HG03097 (cell line): ENCODE results near the gene P4HA3.

Experiments
- ATAC-seq: cut with Tn5 transposase; IDR thresholded peaks from one replicate; pipeline ENCODE4 v1.9.1; 2021; ENCODE audit not compliant: unreplicated experiment, low FRiP score

P4HA3 gene

DNA sequence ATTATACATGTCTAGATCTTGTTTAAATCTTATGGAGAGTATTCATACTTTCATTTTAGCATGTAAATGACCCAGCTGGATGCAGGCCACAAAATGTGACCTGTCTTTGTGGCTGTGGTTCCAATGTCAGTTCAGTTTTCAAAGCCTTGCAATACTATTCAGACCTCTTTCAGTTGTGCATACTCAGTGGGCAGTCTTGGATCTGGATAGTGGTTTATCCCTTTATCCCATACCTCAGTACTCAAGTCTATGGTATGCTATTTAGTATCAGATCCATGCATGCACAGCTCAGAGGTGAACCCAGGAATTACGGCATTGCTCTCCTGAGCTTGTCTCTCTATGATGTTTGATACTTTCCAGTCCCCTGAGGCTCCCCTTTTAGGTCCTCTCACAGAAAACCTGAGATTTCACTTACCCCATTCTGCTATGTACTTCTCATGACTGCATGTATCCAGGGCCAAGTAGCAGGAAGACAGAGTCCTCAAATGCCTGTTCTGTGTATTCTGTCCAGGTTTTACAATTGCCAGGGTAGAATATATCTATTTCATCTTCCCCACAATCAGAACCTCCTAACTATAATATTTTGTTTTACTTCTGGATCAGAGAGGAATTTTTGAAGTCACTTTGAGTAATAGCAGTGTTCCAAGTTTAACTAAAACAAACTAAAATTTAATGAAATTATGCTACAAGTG lies 6.9 kb upstream of the P4HA3 start:
- ATAC-seq, result no peak

- no peak for ATAC-seq
These were observed 5.5 kb upstream of the P4HA3 start for GRCh38 chr11:74316772-74317505.

DNA sequence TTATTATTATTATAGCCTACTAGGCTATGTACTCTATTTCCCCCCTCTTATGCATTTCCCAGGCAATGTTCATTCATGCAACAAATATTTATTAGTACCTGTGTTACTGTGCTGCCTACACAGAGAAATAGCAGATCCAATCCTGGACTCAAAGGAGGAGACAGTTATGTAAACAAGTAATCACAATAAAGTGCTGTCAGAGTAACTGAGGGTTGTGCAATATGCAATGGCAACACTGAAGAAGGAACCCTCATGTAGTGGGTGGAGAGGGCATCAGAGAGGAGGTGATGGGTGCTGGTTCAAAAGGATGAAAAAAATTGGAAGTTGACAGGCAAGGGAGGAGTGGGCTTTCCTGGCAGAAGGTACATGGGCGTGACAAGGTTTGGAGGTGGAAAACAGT lies 886 bp upstream of the P4HA3 start:
- no peak for ATAC-seq

DNA sequence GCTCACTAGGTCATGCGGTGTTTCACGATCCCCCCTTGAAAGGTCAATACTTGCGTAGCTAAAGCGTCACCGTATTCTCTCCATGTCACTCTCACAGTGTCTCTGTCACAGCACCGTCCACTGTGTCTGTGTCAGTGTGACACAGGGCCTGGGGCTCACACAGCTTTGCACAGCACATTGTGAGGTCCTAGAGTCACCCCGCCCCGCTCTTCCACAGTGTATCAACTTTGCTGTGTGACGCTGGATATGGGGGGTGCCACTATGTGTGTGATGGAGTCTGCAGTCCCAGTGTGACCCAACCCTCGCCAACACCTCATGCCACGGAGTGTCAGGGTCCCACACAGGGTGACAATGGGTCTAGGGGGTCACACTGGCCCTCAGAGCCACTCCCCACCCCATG lies 583 bp downstream of the P4HA3 start:
- ATAC-seq, result no peak

DNA sequence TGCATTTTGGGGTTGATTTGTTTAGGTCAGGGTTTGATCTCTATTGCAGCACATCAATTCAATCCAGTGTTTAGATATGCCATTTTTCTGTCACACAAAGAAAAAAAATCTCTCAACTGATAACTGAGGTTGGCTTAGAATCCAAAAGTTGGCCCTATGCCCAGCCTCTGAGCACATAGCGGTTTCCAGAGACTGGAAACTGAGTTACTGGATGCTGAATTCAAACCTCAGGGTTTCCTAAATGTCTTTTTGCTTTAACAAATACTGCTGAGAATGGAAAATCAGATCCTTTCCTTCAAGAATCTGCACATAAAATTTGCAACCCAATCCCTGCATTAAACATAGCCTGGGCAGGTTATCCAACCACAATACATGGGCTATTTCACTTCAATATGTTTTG lies 4.0 kb downstream of the P4HA3 start:
- no peak for ATAC-seq

GRCh38 chr11:74306435-74307175 lies 4.8 kb downstream of the P4HA3 start:
- ATAC-seq, result no peak

DNA sequence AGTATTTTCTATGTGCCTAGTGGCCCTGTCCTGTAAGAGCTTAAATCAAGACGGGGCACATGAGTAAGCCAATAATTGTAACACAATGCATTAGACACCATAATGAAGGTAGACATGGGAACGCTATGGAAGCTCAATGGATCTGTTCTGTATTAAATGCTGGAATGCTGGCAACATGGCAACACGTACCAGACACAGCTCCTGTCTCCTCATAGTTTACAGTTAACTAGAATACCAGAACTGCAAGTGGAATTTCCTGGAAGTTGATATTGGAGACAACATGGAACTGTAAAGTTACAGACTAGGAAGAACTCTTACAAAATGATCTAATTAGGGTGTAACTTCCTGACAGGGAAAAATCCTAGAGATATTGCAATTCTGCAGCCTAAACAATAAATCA lies 12.4 kb downstream of the P4HA3 start:
- ATAC-seq, result no peak

GRCh38 chr11:74297484-74297883 lies 14.0 kb downstream of the P4HA3 start:
- no peak for ATAC-seq

- no peak for ATAC-seq
These were observed 22.5 kb downstream of the P4HA3 start for GRCh38 chr11:74288911-74289310.

- ATAC-seq, result no peak
These were observed 23.3 kb downstream of the P4HA3 start for GRCh38 chr11:74288161-74288560.

DNA sequence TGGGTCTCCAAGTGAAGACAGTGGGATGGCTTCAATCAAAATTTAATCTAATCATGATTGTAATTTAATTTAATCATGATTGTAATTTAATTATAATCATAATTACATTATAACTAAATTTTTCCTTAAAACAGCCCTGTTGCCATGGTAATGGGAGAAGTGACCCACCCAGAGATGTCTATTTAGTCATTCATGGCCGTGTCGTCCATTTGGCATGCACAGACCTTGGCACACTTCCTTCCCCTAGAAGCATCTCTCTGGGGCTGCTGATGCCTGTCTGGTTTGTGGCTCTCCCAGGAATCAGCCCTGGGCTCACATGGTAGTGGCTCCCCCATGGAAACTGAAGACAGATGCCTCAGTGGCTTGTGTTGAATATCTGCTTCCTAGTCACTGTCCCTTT lies 27.0 kb downstream of the P4HA3 start:
- no peak for ATAC-seq

GRCh38 chr11:74283580-74284180 lies 27.8 kb downstream of the P4HA3 start:
- ATAC-seq, result no peak

DNA sequence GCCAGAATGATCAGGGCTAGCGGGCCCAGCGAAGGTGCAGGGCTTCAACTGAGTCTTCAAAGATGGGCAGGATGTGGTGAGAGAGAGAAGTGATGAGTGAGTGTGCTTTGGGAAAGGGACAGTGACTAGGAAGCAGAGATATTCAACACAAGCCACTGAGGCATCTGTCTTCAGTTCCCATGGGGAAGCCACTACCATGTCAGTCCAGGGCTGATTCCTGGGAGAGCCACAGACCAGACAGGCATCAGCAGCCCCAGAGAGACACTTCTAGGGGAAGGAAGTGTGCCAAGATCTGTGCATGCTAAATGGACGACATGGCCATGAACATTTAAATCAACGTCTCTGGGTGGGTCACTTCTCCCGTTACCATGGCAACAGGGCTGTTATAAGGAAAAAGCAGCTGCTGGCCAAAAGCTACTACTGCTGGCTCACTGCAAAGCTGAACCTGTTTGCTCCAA lies 28.5 kb downstream of the P4HA3 start:
- ATAC-seq, result no peak

DNA sequence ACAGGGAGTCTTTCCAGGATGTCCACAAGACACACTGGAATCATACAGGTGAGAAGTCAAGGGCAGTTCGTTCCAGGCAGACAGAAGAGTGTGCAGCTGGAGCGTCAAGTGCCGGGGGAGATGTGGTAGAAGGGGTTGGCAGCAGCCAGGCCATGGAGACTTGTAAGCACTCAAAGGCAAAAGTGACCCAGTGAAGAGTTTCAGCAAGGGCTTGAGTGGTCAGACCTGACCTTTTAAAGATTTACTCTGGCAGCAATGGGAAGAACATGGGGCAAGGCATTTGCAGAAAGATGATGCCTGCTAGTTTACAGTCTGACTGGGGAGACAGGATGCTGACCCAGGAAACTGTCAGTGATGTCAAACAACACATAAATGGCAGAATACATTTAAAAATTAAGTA lies 29.0 kb downstream of the P4HA3 start:
- ATAC-seq, result no peak

DNA sequence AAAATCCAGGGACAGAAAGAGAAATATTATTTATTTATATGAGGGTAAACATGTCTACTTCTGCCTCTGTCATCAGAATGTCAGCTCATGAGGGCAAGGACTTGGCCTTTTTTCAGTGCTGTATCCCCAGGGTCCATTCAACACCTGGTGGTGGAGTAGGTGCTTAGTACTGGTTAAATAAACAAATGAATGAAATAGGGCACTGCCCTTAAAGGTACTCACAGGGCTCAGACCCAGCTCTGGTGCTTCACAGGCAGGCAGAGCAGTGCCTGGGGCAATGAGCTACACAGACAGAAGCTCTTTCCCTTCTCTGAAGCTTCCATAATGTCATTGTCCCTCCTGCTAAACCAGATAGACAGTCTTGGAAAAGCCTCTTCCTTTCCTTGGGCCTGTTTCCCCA lies 30.9 kb downstream of the P4HA3 start:
- no peak for ATAC-seq

DNA sequence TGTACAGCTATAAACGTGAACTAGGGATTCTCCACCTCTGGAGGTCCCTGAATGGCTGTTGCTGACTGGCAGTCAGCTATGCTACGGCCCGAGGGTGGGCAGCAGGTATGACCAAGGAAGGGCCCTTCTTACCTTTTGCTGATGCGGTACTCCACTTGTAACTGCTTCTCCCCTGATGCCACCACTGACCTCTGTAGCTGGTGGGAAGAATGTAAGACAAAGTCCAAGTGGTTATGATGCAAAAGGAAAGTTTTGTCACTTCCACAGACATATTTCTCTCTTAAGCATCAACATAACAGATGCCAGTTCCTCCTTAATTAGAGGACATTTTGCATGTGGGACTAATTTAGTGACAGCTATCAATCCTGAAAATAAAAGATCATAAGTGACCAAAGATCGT lies 32.2 kb downstream of the P4HA3 start:
- no peak for ATAC-seq

GRCh38 chr11:74278721-74279161 lies 32.7 kb downstream of the P4HA3 start:
- ATAC-seq, result no peak

GRCh38 chr11:74278103-74278502 lies 33.3 kb downstream of the P4HA3 start:
- no peak for ATAC-seq

GRCh38 chr11:74276581-74276980 lies 34.9 kb downstream of the P4HA3 start:
- ATAC-seq, result no peak

DNA sequence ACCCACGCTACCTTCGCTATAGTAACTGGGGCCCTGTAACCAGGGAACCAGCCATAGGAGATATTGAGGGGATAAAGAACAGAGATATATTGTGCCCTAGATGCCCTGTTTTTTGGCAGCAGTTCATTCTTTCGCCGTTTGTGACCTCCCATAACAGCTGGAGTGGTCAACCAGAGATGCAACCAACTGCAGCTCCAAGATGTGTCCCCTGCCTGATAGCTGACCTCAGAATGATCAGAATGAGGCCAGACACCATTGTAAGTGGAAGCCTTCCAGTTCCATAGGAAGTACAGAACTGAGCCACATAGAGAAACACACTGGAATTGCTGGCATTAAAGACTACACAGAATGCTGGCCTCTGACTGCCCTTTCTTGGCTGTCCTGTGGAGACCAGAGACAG lies 39.2 kb downstream of the P4HA3 start:
- no peak for ATAC-seq

GRCh38 chr11:74269161-74269811 lies 42.2 kb downstream of the P4HA3 start:
- no peak for ATAC-seq
